T-helper 9 cell (primary cell): Measurements from ENCODE around the gene MEI4.
"Not testable (repeated sequence)": the region's sequence is repeated elsewhere in the genome, so short reads cannot be mapped to it uniquely, and the experiment has no call there.

Experiments
- DNase-seq: peaks from one replicate; pipeline ENCODE4 v3.0.0-alpha.2; 2020

The MEI4 gene

GRCh38 chr6:77683515-77683914 is 30.7 kb downstream of the MEI4 start:
- no peak for DNase-seq

DNA sequence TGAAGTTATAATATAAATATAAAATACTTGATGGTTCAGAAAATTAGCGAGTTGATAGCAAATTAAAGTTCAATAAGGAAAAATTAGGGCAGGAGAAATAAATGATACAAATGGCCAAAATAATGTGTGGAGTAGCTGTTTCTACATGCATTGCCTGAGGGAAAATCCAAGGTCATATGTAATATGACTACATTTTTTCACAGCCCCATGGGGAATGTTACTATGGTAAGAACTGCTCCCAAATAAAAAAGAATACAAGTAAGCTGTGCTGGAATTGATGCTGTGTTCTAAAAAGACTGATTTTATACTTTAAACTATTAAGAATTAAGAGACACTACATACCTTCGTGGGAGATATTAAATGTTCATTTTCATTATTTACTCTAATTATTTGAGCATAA is 34.1 kb downstream of the MEI4 start:
- no peak for DNase-seq

DNA sequence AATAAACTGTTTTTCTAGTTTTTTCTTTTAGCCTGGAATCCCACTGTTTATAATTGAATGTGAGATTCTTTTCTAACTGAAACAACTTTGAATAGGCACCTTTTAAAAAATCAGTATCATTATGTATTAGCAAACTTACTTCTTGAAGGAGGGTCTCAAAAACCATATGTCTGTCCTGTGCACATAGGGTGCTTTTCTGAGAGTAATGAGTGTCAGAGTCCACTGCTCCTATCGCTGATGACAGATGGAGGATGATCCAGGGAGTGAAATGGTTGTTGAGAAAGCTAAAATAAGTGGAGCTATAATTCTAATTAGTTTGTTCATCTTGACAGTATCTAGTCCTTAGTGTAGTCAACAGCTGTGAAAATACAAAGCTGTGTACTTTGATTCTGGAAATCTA is 35.8 kb downstream of the MEI4 start:
- DNase-seq = no peak

DNA sequence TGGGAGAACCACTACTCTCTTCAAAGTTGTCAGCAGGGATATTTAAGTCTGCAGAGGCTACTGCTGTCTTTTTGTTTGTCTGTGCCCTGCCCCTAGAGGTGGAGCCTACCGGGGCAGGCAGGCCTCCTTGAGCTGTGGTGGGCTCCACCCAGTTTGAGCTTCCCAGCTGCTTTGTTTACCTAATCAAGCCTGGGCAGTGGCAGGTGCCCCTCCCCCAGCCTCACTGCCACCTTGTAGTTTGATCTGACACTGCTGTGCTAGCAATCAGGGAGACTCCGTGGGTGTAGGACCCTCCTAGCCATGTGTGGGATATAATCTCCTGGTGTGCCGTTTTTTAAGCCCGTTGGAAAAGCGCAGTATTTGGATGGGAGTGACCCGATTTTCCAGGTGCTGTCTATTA is 47.3 kb downstream of the MEI4 start:
- not testable (repeated sequence) for DNase-seq

DNA sequence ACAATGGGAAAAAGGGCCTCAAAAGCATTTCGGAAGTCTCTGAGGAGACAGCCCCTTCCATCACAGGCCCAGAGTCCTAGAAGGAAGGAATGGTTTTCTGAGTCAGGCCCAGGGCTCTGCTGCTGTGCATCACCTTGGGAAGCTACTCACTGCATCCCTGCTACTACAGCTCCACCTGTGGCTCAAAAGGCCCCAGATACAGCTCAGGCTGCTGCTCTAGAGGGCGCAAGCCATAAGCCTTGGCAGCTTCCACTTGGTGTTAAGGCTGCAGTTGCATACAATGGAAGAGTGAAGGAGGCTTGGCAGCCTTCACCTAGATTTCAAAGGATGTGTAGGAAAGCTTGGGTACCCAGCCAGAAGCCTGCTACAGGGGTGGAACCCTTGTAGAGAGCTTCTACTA is 54.8 kb downstream of the MEI4 start:
- no peak for DNase-seq

DNA sequence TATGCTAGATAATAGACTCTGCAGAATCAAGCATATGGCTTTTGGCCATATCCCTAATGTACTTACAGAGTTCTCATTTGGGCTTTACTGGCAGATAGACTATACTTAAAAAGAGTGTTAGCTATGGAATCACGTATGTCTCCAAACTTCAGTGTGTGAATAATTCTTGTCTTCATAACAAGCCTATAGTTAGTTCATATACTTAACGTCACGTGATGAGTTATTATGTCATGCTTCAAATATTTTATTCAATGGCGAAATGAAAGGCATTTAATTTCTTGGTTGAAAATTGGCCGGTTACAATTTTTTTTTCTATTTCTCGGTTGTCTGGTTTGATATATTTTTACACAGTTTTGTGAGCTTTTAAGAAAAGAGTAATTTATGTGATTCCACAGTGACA is 62.7 kb downstream of the MEI4 start:
- no peak for DNase-seq

- DNase-seq = no peak
These were observed 63.5 kb downstream of the MEI4 start for GRCh38 chr6:77716311-77716710.

DNA sequence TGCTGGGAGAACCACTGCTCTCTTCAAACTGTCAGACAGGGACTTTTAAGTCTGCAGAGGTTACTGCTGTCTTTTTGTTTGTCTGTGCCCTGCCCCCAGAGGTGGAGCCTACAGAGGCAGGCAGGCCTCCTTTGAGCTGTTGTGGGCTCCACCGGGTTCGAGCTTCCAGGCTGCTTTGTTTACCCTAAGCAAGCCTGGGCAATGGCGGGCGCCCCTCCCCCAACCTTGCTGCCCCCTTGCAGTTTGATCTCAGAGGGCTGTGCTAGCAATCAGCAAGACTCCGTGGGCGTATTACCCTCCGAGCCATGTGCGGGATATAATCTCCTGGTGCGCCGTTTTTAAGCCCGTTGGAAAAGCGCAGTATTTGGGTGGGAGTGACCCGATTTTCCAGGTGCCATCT is 83.2 kb downstream of the MEI4 start:
- DNase-seq = not testable (repeated sequence)

- DNase-seq = no peak
These were observed 87.5 kb downstream of the MEI4 start for GRCh38 chr6:77740380-77740779.

GRCh38 chr6:77752156-77752555 is 99.3 kb downstream of the MEI4 start:
- not testable (repeated sequence) for DNase-seq

- DNase-seq = no peak
These were observed 109.5 kb downstream of the MEI4 start for GRCh38 chr6:77762386-77762785.

DNA sequence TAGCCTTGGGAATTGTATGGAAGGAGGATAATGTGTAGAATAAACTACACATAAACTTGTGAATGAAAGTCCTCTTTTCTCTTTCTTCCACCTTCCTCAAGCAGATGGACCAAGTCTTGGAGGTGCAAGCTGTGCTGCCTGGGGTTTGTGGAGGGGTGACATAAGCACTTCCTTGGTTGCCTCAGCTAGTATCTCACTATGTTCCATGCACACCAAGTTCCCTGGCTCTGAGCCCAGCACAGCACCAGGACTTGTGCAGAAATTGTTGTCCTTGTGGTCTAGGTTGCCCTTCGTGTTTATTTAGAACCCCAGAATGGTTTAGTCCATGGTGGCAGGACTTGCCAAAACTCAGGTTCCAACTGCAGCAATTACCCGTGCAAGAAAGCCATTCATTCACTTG is 110.3 kb downstream of the MEI4 start:
- no peak for DNase-seq

DNA sequence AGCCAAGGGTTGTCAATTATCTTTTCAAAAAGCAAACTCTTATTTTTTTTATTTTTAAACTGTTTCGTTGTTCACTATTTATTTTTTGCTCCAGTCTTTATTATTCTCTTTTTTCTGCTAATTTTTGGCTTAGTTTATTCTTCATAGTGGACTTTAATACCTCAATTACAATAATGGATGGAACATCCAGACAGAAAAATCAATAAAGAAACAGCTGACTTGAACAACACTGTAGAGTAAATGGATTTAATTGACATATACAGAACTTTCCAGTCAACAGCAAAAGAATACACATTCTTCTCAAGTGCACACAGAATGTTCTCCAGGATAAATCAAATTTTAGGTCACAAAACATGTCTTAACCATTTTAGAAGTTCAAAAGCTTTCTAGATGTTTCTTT is 111.5 kb downstream of the MEI4 start:
- DNase-seq = no peak

- DNase-seq = no peak
These were observed 120.5 kb downstream of the MEI4 start for GRCh38 chr6:77773157-77773822.

GRCh38 chr6:77774457-77774856 is 121.6 kb downstream of the MEI4 start:
- no peak for DNase-seq

- no peak for DNase-seq
These were observed 123.6 kb downstream of the MEI4 start for GRCh38 chr6:77776441-77776840.

DNA sequence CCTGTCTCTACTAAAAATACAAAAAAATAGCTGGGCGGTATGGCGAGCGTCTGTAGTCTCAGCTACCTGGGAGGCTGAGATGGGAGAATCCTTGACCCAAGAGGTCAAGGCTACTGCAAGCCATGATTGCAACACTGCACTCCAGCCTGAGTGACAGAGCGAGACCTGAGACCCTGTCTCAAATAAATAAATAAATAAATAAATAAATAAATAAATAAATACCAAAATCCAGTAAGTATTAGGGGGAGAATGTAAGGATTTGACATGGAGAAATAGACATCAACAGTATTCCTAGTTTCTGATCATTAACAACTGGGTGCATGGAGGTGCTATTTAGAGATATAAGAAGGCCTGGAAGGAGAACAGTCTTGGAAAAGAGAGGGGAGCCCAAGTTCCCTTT is 125.7 kb downstream of the MEI4 start:
- DNase-seq = no peak

DNA sequence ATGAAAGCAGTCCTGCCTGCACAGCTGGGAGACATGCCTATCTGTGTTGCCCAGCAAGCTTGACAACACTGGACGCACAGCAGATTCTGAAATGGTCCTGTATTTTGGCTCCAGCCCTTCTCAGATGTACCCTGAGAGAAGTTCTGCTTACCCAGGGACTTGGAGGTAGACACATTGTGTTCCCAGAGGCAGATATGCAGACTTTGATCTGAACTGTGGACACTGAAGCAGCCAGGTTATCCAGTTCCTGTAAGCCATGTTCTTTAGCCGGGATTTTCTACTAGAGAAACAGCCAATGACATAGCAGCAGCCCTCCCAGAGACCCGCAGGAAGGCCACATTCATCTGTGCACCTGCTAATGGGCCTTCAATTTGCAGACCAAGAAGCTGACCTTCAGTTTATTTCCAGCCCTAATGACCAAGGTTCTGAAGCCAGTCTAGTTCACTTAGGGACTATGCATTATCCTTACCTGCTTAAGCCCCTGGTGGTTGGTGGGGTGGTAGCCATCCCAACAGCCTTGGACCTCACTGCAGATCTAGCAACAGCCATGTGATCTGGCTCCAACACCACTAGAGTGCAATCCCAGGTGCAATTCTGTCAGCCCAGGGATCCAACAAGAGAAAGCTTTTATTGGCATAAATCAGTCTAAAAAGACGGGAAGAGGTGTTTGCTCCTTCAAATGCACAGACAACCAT is 134.2 kb downstream of the MEI4 start:
- DNase-seq = no peak

DNA sequence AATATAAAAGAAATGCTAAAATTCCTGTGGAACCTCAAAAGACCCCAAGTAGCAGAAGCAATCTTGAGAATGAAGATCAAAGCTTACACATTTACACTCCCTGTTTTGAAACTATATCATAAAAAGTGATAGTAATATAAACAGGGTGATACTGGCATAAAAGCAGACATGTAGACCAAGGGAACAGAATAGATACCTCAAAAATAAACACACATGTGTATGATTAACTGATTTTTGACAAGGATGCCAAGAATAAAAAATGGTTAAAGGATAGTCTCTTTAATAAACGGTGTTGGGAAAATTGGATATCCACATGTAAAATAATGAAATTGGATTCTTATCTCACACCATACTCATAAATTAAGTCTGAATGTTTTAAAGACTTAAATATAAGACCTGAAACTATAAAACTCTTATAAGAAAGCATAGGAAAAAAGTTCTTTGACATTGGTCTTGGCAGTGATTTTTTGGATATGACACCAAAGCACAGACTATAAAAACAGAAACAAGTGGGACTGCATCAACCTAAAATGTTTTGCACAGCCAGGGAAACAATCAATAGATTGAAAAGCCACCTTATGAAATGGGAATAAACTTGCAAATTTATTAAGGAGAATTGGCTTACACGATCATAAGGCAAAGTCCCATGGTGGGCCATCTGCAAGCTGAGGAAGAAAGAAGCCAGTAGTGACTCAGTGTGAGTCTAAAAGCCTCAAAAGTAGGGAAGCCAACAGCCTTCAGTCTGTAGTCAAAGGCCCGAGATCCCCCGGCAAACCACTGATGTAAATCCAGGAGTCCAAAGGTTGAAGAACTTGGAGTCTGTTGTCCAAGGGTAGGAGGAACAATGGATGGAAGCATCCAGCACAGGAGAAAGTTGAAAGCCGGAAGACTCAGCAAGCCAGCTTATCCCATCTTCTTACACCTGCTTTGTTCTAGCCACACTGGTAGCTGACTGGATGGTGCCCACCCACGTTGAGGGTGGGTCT is 144.3 kb downstream of the MEI4 start:
- no peak for DNase-seq

GRCh38 chr6:77812304-77812703 is 159.5 kb downstream of the MEI4 start:
- DNase-seq = no peak

DNA sequence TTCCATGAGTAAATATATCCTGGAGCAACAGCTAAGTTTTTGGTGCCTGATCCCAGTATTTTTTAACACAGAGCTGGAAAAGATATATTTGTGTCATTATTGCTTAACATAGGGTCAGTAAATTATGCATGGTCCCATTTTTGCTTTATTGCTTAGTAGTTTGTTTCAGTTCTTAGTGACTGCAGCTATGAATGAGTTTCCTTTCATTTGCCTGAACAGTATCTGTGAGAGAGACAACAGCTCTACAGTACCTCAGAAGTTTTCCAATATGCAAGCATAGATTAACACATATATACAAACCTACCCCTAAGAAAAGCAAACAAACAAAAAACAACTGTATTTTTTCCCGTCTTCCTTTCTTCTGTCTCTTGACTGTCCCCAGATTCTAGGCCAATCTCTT is 160.3 kb downstream of the MEI4 start:
- DNase-seq = no peak

DNA sequence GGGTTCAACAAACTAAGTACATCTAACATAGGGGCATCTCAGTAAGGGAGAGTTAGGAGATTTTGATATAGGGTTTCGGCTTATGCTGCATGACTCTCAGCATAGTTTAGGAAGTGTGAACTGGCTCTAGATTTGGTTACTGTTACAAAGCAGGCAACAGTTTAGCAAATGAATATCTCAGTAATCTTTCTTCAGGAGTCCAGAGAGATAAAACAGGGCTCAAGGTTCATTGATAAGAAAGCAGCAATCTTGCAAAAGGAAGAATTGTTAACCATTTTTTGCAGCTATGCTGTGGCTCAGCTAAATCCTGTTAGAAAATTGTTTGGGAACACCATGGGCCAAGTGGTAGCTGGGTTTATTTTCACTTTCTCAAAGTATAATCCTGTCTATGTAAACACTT is 161.3 kb downstream of the MEI4 start:
- no peak for DNase-seq

DNA sequence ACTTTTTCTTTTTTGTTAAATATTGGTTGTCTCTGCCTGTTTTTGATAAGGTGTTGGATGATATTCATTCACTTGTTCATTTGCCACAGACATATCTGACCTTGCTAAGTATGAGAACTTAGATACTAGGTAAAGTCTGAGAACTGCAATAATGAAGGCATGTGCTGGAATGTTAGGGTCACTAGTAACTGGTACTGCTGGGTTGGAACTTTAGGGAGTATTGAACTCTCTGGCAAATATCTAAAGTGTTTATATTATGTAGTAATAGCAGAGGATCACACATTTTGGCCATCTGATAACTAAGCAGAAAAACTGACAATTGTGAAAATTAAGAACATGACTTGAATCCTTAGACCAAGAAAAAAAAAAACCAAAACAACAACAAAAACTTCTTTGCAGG is 162.7 kb downstream of the MEI4 start:
- no peak for DNase-seq
